HCT116 (cell line): ENCODE results near the gene ELK3. TPM values are rescaled to one million over a fixed set of nuclear protein-coding genes. Genes with fewer than 3 reads are reported as not detected.

ENCODE experiments used
- ATAC-seq: fragments of 200-7000 bp; cut with Tn5 transposase; 2 replicates; pipeline ENCODE4 v1.9.1; 2020; ENCODE audit warnings: mild to moderate bottlenecking, moderate library complexity
- BruUV-seq: library from RNA; stranded (reverse); fragments of 400-500 nt; replicated peaks from 2 replicates; lab custom pipeline; 2021; lab: Mats Ljungman, UMichigan
- CTCF ChIA-PET: fragments of 300-600 bp; sonication (Branson Sonifier 250); formaldehyde crosslinking; loops from one replicate; lab custom pipeline; 2021; ENCODE audit warnings: antibody characterized with exemption; lab: Charles Lee
- POLR2A ChIA-PET: fragments of 300-600, 350-600 bp; sonication (Branson Sonifier 250); formaldehyde crosslinking; loops from one replicate; lab custom pipeline; 2021; ENCODE audit warnings: antibody characterized with exemption; lab: Charles Lee
- RAD21 ChIA-PET, 2 experiments: fragments of 300-600 bp; sonication (Branson Sonifier 250); formaldehyde crosslinking; loops; one replicate each; lab custom pipeline; 2023; ENCODE audit warnings: low total read pairs in 2 of 2; ENCODE audit not compliant: uncharacterized antibody in 2 of 2, unreplicated experiment in 2 of 2, low non-redundant PET in 1 of 2; lab: Charles Lee
- DNase-seq: peaks from one replicate; pipeline ENCODE4 v3.0.0-alpha.2; 2010; ENCODE audit warnings: low read depth, low spot score
- H2AFZ ChIP-seq: fragments of 200-600 bp; shearing (Covaris generic), sonication (generic); 2 replicates; pipeline ENCODE4 v1.6.1; 2017; ENCODE audit warnings: low read depth, mixed run types, mixed read lengths, antibody characterized with exemption, low read length; ENCODE audit not compliant: poor library complexity, severe bottlenecking
- H3K27ac ChIP-seq: 2 replicates; pipeline ENCODE4 v1.5.1; 2012; ENCODE audit warnings: low read depth, low read length
- H3K27me3 ChIP-seq: fragments of 200-600 bp; sonication (generic); 2 replicates; pipeline ENCODE4 v1.6.1; 2016; ENCODE audit warnings: mixed run types, low read length, mixed read lengths; ENCODE audit not compliant: insufficient read depth
- H3K36me3 ChIP-seq, 2 experiments: fragments of 200-500 bp in 1 of 2; fragments of 200-600 bp in 1 of 2; sonication (Bioruptor generic) in 1 of 2; sonication (generic) in 1 of 2; 2 replicates each; pipeline versions ENCODE4 v1.5.1 to v1.6.1; 2014 to 2016; ENCODE audit warnings: low read length in 2 of 2, inconsistent platforms in 1 of 2, mixed read lengths in 1 of 2, mixed run types in 1 of 2; ENCODE audit not compliant: insufficient read depth in 2 of 2, control insufficient read depth in 1 of 2
- H3K4me1 ChIP-seq, 2 experiments: fragments of 200-600 bp in 1 of 2; sonication (generic) in 1 of 2; 2 replicates each; pipeline versions ENCODE4 v1.5.1 to v1.6.1; 2012 to 2017; ENCODE audit warnings: low read length in 2 of 2, inconsistent platforms in 1 of 2, mild to moderate bottlenecking in 1 of 2, mixed read lengths in 1 of 2, mixed run types in 1 of 2, moderate library complexity in 1 of 2; ENCODE audit not compliant: insufficient read depth in 2 of 2, control insufficient read depth in 1 of 2
- H3K4me2 ChIP-seq: fragments of 200-600 bp; sonication (generic); 2 replicates; pipeline ENCODE4 v1.6.1; 2017; ENCODE audit warnings: mixed run types, low read length, mixed read lengths
- H3K4me3 ChIP-seq, 2 experiments: fragments of 200-600 bp in 1 of 2; sonication (generic) in 1 of 2; replicated peaks in 1 of 2; 2 replicates each; pipeline ENCODE4 v1.5.1; 2011 to 2016; ENCODE audit warnings: low read length in 2 of 2, control low read depth in 1 of 2, low read depth in 1 of 2, mild to moderate bottlenecking in 1 of 2, mixed read lengths in 1 of 2, mixed run types in 1 of 2
- H3K79me2 ChIP-seq: fragments of 200-600 bp; sonication (generic); 2 replicates; pipeline ENCODE4 v1.6.1; 2017; ENCODE audit warnings: mild to moderate bottlenecking, mixed run types, low read length, moderate library complexity, mixed read lengths; ENCODE audit not compliant: insufficient read depth
- H3K9ac ChIP-seq: fragments of 200-600 bp; sonication (generic); 2 replicates; pipeline ENCODE4 v1.6.1; 2016; ENCODE audit warnings: low read length, mixed read lengths
- H3K9me2 ChIP-seq: fragments of 200-600 bp; sonication (generic), shearing (Covaris generic); 2 replicates; pipeline ENCODE4 v1.6.1; 2017; ENCODE audit warnings: mixed run types, mild to moderate bottlenecking, moderate library complexity; ENCODE audit not compliant: insufficient read depth
- H3K9me3 ChIP-seq, 2 experiments: fragments of 200-500 bp in 1 of 2; fragments of 200-600 bp in 1 of 2; sonication (Bioruptor generic) in 1 of 2; sonication (generic) in 1 of 2; 2 replicates each; pipeline ENCODE4 v1.6.1; 2014 to 2017; ENCODE audit warnings: low read length in 2 of 2, mixed read lengths in 2 of 2, inconsistent platforms in 1 of 2, low read depth in 1 of 2, mild to moderate bottlenecking in 1 of 2, mixed run types in 1 of 2, moderate library complexity in 1 of 2; ENCODE audit not compliant: control insufficient read depth in 1 of 2, insufficient read depth in 1 of 2
- H4K20me1 ChIP-seq: fragments of 200-600 bp; sonication (generic), shearing (Covaris generic); 2 replicates; pipeline ENCODE4 v1.6.1; 2017; ENCODE audit warnings: mixed run types, mild to moderate bottlenecking, moderate library complexity; ENCODE audit not compliant: insufficient read depth
- CBX3 ChIP-seq: IDR thresholded peaks from 2 replicates; pipeline ENCODE4 v1.6.1; 2012; ENCODE audit warnings: low read depth
- CEBPB ChIP-seq: IDR thresholded peaks from 2 replicates; pipeline ENCODE4 v1.6.1; 2012; ENCODE audit warnings: low read depth
- CTCF ChIP-seq, 3 experiments: fragments of 200-600 bp in 1 of 3; sonication (generic) in 1 of 3; IDR thresholded peaks in 2 of 3; conservative IDR thresholded peaks in 1 of 3; 2 replicates each; pipeline ENCODE4 v1.5.1; 2012 to 2017; ENCODE audit warnings: low read depth in 2 of 3, low read length in 2 of 3, antibody characterized with exemption in 1 of 3, borderline replicate concordance in 1 of 3, control low read depth in 1 of 3, mild to moderate bottlenecking in 1 of 3, mixed read lengths in 1 of 3, mixed run types in 1 of 3, moderate library complexity in 1 of 3; ENCODE audit not compliant: insufficient read depth in 1 of 3
- EGR1 ChIP-seq: IDR thresholded peaks from 2 replicates; pipeline ENCODE4 v1.6.1; 2012; ENCODE audit warnings: low read depth
- EZH2 ChIP-seq: fragments of 200-600 bp; sonication (generic); IDR thresholded peaks from 2 replicates; pipeline ENCODE4 v1.6.1; 2017; ENCODE audit warnings: antibody characterized with exemption, mixed run types
- FOSL1 ChIP-seq: IDR thresholded peaks from 2 replicates; pipeline ENCODE4 v1.6.1; 2012; ENCODE audit warnings: low read depth
- JUND ChIP-seq: IDR thresholded peaks from 2 replicates; pipeline ENCODE4 v1.6.1; 2012
- SIN3A ChIP-seq: IDR thresholded peaks from 2 replicates; pipeline ENCODE4 v1.6.1; 2012; ENCODE audit warnings: low read depth
- SRF ChIP-seq: IDR thresholded peaks from 2 replicates; pipeline ENCODE4 v1.6.1; 2012; ENCODE audit warnings: low read depth
- TCF7L2 ChIP-seq: IDR thresholded peaks from 2 replicates; pipeline ENCODE4 v1.7.0; 2011; ENCODE audit warnings: borderline replicate concordance, inconsistent platforms; ENCODE audit not compliant: insufficient read depth, insufficient read length; ENCODE audit errors: extremely low read depth
- ZNF274 ChIP-seq: fragments of 200-500 bp; sonication (Bioruptor generic); IDR thresholded peaks from 2 replicates; pipeline ENCODE4 v1.6.1; 2014; ENCODE audit warnings: mild to moderate bottlenecking, low read depth, low read length, inconsistent platforms
- intact Hi-C: fragments of 100-400 bp; cut with micrococcal nuclease; formaldehyde crosslinking; loops from 2 replicates; pipeline ENCODE4 v1.10.0; 2022
- total RNA-seq: library from RNA; stranded (reverse); gene quantifications from one replicate; pipeline ENCODE4 v1.2.1, GENCODE V29; 2021; ENCODE audit not compliant: unreplicated experiment
- TF ChIP-seq, protein P1 (sequence below): IDR thresholded peaks from 2 replicates; pipeline ENCODE4 v1.6.1; 2012

ELK3 gene
- total RNA-seq, 1 experiment from 2014 or later, result 45.6 TPM

- no peak overlapping the region for H3K4me3 ChIP-seq
- H3K4me2 ChIP-seq, result no peak overlapping the region
- H3K27me3 ChIP-seq, result no peaks in the 10 kb centered on the region
- H2AFZ ChIP-seq, result no peak overlapping the region
- H3K79me2 ChIP-seq, result peaks cover 97% of the 10 kb centered on the region
- CTCF ChIA-PET, result interaction anchor here (0.9 kb wide), 1 partner anchor 14 kb away, joined by 3 read pairs; no protein-coding TSS in a partner anchor
- H3K4me1 ChIP-seq, result peaks cover 31 to 52% of the 10 kb centered on the region in 2 experiments
- BruUV-seq, result no TSS peak
- H3K27ac ChIP-seq, result no peak overlapping the region
- POLR2A ChIA-PET, result no interaction called here
- RAD21 ChIA-PET, result no interaction called here
- no peak for DNase-seq
- H3K9ac ChIP-seq, result no peak overlapping the region
- H3K36me3 ChIP-seq, result no peaks in the 10 kb centered on the region
- TF ChIP-seq, protein P1, sequence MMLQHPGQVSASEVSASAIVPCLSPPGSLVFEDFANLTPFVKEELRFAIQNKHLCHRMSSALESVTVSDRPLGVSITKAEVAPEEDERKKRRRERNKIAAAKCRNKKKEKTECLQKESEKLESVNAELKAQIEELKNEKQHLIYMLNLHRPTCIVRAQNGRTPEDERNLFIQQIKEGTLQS, result no peak
- no peak for TF ChIP-seq CTCF (IDR thresholded peaks at IDR 0.05 in 2 of 3, conservative IDR thresholded peaks at IDR 0.05 in 1 of 3; ENCODE audit: borderline replicate concordance in 1 of 3, insufficient read depth in 1 of 3, low read depth in 2 of 3, low read length in 2 of 3)
- TF ChIP-seq ZNF274, result no peak
- TF ChIP-seq SRF, result no peak
- TF ChIP-seq TCF7L2, result no peak
- no peak for TF ChIP-seq FOSL1
- no peak for TF ChIP-seq CEBPB
- no peak for TF ChIP-seq EGR1
- TF ChIP-seq EZH2, result no peak
- TF ChIP-seq SIN3A, result no peak
- TF ChIP-seq CBX3, result no peak
- no peak for TF ChIP-seq JUND
- intact Hi-C loops, result no loop called here
- H3K9me3 ChIP-seq, result no peaks in the 10 kb centered on the region
- no peaks in the 10 kb centered on the region for H4K20me1 ChIP-seq
- no peak for ATAC-seq
- H3K9me2 ChIP-seq, result no peaks in the 10 kb centered on the region
Observed at GRCh38 chr12:96201272-96202227, 7.4 kb downstream of the ELK3 start.
